GM23338 (cell line): ENCODE data around the gene ABI1. TPM values are rescaled to one million over a fixed set of nuclear protein-coding genes. Genes with fewer than 3 reads are reported as not detected.

Source experiments
- ATAC-seq: fragments of 200-7000 bp; cut with Tn5 transposase; 3 replicates; pipeline ENCODE4 v1.9.1; 2020
- DNase-seq: peaks from one replicate; pipeline ENCODE4 v3.0.0-alpha.2; 2015; ENCODE audit warnings: low spot score
- H2AFZ ChIP-seq: fragments of 200-600 bp; sonication (generic); 2 replicates; pipeline ENCODE4 v1.8.0; 2016; ENCODE audit warnings: antibody characterized with exemption, mild to moderate bottlenecking, moderate library complexity
- H3F3A ChIP-seq: fragments of 200-600 bp; sonication (generic); replicated peaks from 2 replicates; pipeline ENCODE4 v1.8.0; 2017; ENCODE audit warnings: antibody characterized with exemption, mixed run types, low read depth
- H3K27ac ChIP-seq: fragments of 200-600 bp; sonication (generic); 2 replicates; pipeline ENCODE4 v1.6.1; 2016; ENCODE audit warnings: low read depth
- H3K27me3 ChIP-seq: fragments of 200-600 bp; sonication (generic); 2 replicates; pipeline ENCODE4 v1.8.0; 2016; ENCODE audit warnings: mild to moderate bottlenecking, mixed run types, moderate library complexity; ENCODE audit not compliant: insufficient read depth
- H3K36me3 ChIP-seq: fragments of 200-600 bp; sonication (generic); 2 replicates; pipeline ENCODE4 v1.8.0; 2016; ENCODE audit warnings: mild to moderate bottlenecking; ENCODE audit not compliant: insufficient read depth
- H3K4me1 ChIP-seq: fragments of 200-600 bp; sonication (generic); 2 replicates; pipeline ENCODE4 v1.8.0; 2016; ENCODE audit warnings: mild to moderate bottlenecking, moderate library complexity; ENCODE audit not compliant: insufficient read depth
- H3K4me2 ChIP-seq: fragments of 200-600 bp; sonication (generic); 2 replicates; pipeline ENCODE4 v1.7.1; 2017; ENCODE audit warnings: mixed run types
- H3K4me3 ChIP-seq: fragments of 200-600 bp; sonication (generic); 2 replicates; pipeline ENCODE4 v1.6.1; 2016; ENCODE audit warnings: mixed run types
- H3K79me2 ChIP-seq: fragments of 200-600 bp; sonication (generic); replicated peaks from 2 replicates; pipeline ENCODE4 v1.8.0; 2017; ENCODE audit warnings: mild to moderate bottlenecking; ENCODE audit not compliant: insufficient read depth
- H3K9me2 ChIP-seq: fragments of 200-600 bp; sonication (generic); 2 replicates; pipeline ENCODE4 v1.8.0; 2017; ENCODE audit not compliant: insufficient read depth
- H4K20me1 ChIP-seq: fragments of 200-600 bp; sonication (generic); replicated peaks from 2 replicates; pipeline ENCODE4 v1.8.0; 2017; ENCODE audit warnings: mild to moderate bottlenecking; ENCODE audit not compliant: insufficient read depth
- H3K27ac Mint-ChIP-seq: 2 replicates; pipeline ENCODE4 v1.8.0; 2020; ENCODE audit warnings: inconsistent platforms, mild to moderate bottlenecking, moderate library complexity, mixed read lengths
- H3K27me3 Mint-ChIP-seq: 3 replicates; pipeline ENCODE4 v1.8.0; 2022; ENCODE audit warnings: low read depth, mild to moderate bottlenecking, moderate library complexity, mixed read lengths, inconsistent platforms; ENCODE audit not compliant: insufficient read depth, poor library complexity
- H3K36me3 Mint-ChIP-seq: 3 replicates; pipeline ENCODE4 v1.8.0; 2021; ENCODE audit warnings: low read depth, mild to moderate bottlenecking, inconsistent platforms, moderate library complexity, mixed read lengths
- H3K4me1 Mint-ChIP-seq: 3 replicates; pipeline ENCODE4 v1.8.0; 2020; ENCODE audit warnings: mild to moderate bottlenecking, inconsistent platforms, mixed read lengths
- H3K4me3 Mint-ChIP-seq: 3 replicates; pipeline ENCODE4 v1.8.0; 2021; ENCODE audit warnings: moderate library complexity, mild to moderate bottlenecking, inconsistent platforms, mixed read lengths
- H3K9me3 Mint-ChIP-seq: 3 replicates; pipeline ENCODE4 v1.8.0; 2020; ENCODE audit warnings: moderate library complexity, mild to moderate bottlenecking, inconsistent platforms, mixed read lengths
- CREB1 ChIP-seq: fragments of 250-450 bp; sonication (Bioruptor Pico); IDR thresholded peaks from 2 replicates; pipeline ENCODE4 v1.5.0; 2020; ENCODE audit warnings: low read depth, mild to moderate bottlenecking, moderate library complexity
- EZH2 ChIP-seq: fragments of 200-600 bp; sonication (generic); IDR thresholded peaks from one replicate; pipeline ENCODE4 v1.8.0; 2017; ENCODE audit warnings: antibody characterized with exemption, mild to moderate bottlenecking, low read depth; ENCODE audit not compliant: unreplicated experiment
- EZH2phosphoT487 ChIP-seq: fragments of 200-600 bp; sonication (generic); IDR thresholded peaks from one replicate; pipeline ENCODE4 v1.8.1; 2018; ENCODE audit warnings: antibody characterized with exemption; ENCODE audit not compliant: unreplicated experiment
- JUNB ChIP-seq: IDR thresholded peaks from one replicate; pipeline ENCODE4 v1.6.1; 2016; ENCODE audit warnings: antibody characterized with exemption; ENCODE audit not compliant: unreplicated experiment
- NANOG ChIP-seq: IDR thresholded peaks from 2 replicates; pipeline ENCODE4 v1.6.1; 2016; ENCODE audit warnings: antibody characterized with exemption, borderline replicate concordance
- POLR2AphosphoS5 ChIP-seq: IDR thresholded peaks from 2 replicates; pipeline ENCODE4 v1.6.1; 2016; ENCODE audit warnings: antibody characterized with exemption, low read depth
- STAT1 ChIP-seq: IDR thresholded peaks from one replicate; pipeline ENCODE4 v1.6.1; 2016; ENCODE audit warnings: antibody characterized with exemption; ENCODE audit not compliant: unreplicated experiment
- ZNF114 ChIP-seq: fragments of 250-450 bp; sonication (Bioruptor Pico); IDR thresholded peaks from 2 replicates; pipeline ENCODE4 v1.5.0; 2020; ENCODE audit warnings: mild to moderate bottlenecking, moderate library complexity
- ZNF331 ChIP-seq: fragments of 250-450 bp; sonication (Bioruptor Pico); IDR thresholded peaks from 2 replicates; pipeline ENCODE4 v1.5.0; 2020; ENCODE audit warnings: low read depth, mild to moderate bottlenecking, moderate library complexity
- polyA plus RNA-seq: library from polyadenylated mRNA; unstranded; fragments of >200 nt; fragmentation: Nextera tagmentation; extraction: Ambion mirVana; gene quantifications from 2 replicates; pipeline ENCODE4 v1.2.1, GENCODE V29; 2016
- total RNA-seq: library from RNA; depleted of rRNA; stranded (reverse); fragments of >200 nt; shearing (Covaris generic); gene quantifications from 2 replicates; pipeline ENCODE4 v1.2.3, GENCODE V29; 2014
- TF ChIP-seq, protein P1 (sequence below), 2 experiments: fragments of 200-600 bp in 1 of 2; sonication (generic) in 1 of 2; conservative IDR thresholded peaks; 2 replicates each; pipeline versions ENCODE4 v1.5.1 to v1.6.1; 2016 to 2017; ENCODE audit warnings: antibody characterized with exemption in 2 of 2, low read depth in 2 of 2, mild to moderate bottlenecking in 2 of 2, moderate library complexity in 1 of 2
- TF ChIP-seq, protein P2 (sequence below): IDR thresholded peaks from one replicate; pipeline ENCODE4 v1.6.1; 2018; ENCODE audit warnings: antibody characterized with exemption; ENCODE audit not compliant: unreplicated experiment
- TF ChIP-seq, protein P3 (sequence below): IDR thresholded peaks from 2 replicates; pipeline ENCODE4 v1.6.1; 2016; ENCODE audit warnings: antibody characterized with exemption
- TF ChIP-seq, protein P4 (sequence below): fragments of 250-450 bp; sonication (Bioruptor Pico); IDR thresholded peaks from 2 replicates; pipeline ENCODE4 v1.5.0; 2020; ENCODE audit warnings: mild to moderate bottlenecking, moderate library complexity

The ABI1 gene
- total and polyA plus RNA-seq, 2 experiments from 2014 or later, result 22.3 to 30.7 TPM

DNA sequence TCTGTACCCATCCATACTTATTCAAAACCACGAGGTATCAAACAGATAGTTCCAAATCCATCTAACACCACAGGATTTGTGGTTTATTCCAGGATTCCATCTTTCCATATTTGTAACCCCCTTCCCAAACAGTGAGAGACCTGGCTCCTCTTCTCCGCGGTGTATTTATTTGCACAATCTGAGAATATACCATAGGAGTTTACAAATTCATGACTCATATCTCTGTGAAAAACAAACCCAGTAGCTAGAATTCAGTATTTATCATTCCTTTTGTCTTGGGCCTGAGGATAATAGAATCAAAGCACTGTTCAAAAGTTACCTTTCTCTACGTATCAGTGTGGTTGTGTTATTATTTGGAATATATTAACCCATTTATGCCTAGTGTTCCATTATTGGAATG is 131.4 kb downstream of the ABI1 start:
- Mint-ChIP-seq H3K4me3 (no peak overlapping the region), H3K27ac (no peak overlapping the region), H3K36me3 (peaks cover 69% of the 10 kb centered on the region), H3K9me3 (no peaks in the 10 kb centered on the region), H3K4me1 (peaks cover 10% of the 10 kb centered on the region; the same call in 2 of the 3 replicates), H3K27me3 (peaks cover 4% of the 10 kb centered on the region)
- Histone ChIP-seq H3K79me2 (no peaks in the 10 kb centered on the region), H3K4me3 (no peak overlapping the region), H3F3A (no peaks in the 10 kb centered on the region), H4K20me1 (peaks cover 7% of the 10 kb centered on the region; the same call in 1 of the 2 replicates), H3K4me1 (no peaks in the 10 kb centered on the region), H3K4me2 (no peak overlapping the region), H3K36me3 (0 out of 2 replicates have a peak, but pooled peaks cover 18% of the 10 kb centered on the region), H3K9me2 (no peaks in the 10 kb centered on the region), H3K27me3 (no peaks in the 10 kb centered on the region), H2AFZ (no peak overlapping the region), H3K27ac (no peak overlapping the region)
- no peak for DNase-seq
- no peak for ATAC-seq
- no peak for TF ChIP-seq NANOG
- TF ChIP-seq, protein P1, sequence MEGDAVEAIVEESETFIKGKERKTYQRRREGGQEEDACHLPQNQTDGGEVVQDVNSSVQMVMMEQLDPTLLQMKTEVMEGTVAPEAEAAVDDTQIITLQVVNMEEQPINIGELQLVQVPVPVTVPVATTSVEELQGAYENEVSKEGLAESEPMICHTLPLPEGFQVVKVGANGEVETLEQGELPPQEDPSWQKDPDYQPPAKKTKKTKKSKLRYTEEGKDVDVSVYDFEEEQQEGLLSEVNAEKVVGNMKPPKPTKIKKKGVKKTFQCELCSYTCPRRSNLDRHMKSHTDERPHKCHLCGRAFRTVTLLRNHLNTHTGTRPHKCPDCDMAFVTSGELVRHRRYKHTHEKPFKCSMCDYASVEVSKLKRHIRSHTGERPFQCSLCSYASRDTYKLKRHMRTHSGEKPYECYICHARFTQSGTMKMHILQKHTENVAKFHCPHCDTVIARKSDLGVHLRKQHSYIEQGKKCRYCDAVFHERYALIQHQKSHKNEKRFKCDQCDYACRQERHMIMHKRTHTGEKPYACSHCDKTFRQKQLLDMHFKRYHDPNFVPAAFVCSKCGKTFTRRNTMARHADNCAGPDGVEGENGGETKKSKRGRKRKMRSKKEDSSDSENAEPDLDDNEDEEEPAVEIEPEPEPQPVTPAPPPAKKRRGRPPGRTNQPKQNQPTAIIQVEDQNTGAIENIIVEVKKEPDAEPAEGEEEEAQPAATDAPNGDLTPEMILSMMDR (conservative IDR thresholded peaks at IDR 0.05; ENCODE audit: low read depth in 2 of 2), result no peak
- TF ChIP-seq, protein P2, sequence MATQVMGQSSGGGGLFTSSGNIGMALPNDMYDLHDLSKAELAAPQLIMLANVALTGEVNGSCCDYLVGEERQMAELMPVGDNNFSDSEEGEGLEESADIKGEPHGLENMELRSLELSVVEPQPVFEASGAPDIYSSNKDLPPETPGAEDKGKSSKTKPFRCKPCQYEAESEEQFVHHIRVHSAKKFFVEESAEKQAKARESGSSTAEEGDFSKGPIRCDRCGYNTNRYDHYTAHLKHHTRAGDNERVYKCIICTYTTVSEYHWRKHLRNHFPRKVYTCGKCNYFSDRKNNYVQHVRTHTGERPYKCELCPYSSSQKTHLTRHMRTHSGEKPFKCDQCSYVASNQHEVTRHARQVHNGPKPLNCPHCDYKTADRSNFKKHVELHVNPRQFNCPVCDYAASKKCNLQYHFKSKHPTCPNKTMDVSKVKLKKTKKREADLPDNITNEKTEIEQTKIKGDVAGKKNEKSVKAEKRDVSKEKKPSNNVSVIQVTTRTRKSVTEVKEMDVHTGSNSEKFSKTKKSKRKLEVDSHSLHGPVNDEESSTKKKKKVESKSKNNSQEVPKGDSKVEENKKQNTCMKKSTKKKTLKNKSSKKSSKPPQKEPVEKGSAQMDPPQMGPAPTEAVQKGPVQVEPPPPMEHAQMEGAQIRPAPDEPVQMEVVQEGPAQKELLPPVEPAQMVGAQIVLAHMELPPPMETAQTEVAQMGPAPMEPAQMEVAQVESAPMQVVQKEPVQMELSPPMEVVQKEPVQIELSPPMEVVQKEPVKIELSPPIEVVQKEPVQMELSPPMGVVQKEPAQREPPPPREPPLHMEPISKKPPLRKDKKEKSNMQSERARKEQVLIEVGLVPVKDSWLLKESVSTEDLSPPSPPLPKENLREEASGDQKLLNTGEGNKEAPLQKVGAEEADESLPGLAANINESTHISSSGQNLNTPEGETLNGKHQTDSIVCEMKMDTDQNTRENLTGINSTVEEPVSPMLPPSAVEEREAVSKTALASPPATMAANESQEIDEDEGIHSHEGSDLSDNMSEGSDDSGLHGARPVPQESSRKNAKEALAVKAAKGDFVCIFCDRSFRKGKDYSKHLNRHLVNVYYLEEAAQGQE, result no peak
- TF ChIP-seq, protein P3, sequence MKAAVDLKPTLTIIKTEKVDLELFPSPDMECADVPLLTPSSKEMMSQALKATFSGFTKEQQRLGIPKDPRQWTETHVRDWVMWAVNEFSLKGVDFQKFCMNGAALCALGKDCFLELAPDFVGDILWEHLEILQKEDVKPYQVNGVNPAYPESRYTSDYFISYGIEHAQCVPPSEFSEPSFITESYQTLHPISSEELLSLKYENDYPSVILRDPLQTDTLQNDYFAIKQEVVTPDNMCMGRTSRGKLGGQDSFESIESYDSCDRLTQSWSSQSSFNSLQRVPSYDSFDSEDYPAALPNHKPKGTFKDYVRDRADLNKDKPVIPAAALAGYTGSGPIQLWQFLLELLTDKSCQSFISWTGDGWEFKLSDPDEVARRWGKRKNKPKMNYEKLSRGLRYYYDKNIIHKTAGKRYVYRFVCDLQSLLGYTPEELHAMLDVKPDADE, result no peak
- no peak for TF ChIP-seq ZNF114 (CRISPR knock-in tag)
- TF ChIP-seq, protein P4, sequence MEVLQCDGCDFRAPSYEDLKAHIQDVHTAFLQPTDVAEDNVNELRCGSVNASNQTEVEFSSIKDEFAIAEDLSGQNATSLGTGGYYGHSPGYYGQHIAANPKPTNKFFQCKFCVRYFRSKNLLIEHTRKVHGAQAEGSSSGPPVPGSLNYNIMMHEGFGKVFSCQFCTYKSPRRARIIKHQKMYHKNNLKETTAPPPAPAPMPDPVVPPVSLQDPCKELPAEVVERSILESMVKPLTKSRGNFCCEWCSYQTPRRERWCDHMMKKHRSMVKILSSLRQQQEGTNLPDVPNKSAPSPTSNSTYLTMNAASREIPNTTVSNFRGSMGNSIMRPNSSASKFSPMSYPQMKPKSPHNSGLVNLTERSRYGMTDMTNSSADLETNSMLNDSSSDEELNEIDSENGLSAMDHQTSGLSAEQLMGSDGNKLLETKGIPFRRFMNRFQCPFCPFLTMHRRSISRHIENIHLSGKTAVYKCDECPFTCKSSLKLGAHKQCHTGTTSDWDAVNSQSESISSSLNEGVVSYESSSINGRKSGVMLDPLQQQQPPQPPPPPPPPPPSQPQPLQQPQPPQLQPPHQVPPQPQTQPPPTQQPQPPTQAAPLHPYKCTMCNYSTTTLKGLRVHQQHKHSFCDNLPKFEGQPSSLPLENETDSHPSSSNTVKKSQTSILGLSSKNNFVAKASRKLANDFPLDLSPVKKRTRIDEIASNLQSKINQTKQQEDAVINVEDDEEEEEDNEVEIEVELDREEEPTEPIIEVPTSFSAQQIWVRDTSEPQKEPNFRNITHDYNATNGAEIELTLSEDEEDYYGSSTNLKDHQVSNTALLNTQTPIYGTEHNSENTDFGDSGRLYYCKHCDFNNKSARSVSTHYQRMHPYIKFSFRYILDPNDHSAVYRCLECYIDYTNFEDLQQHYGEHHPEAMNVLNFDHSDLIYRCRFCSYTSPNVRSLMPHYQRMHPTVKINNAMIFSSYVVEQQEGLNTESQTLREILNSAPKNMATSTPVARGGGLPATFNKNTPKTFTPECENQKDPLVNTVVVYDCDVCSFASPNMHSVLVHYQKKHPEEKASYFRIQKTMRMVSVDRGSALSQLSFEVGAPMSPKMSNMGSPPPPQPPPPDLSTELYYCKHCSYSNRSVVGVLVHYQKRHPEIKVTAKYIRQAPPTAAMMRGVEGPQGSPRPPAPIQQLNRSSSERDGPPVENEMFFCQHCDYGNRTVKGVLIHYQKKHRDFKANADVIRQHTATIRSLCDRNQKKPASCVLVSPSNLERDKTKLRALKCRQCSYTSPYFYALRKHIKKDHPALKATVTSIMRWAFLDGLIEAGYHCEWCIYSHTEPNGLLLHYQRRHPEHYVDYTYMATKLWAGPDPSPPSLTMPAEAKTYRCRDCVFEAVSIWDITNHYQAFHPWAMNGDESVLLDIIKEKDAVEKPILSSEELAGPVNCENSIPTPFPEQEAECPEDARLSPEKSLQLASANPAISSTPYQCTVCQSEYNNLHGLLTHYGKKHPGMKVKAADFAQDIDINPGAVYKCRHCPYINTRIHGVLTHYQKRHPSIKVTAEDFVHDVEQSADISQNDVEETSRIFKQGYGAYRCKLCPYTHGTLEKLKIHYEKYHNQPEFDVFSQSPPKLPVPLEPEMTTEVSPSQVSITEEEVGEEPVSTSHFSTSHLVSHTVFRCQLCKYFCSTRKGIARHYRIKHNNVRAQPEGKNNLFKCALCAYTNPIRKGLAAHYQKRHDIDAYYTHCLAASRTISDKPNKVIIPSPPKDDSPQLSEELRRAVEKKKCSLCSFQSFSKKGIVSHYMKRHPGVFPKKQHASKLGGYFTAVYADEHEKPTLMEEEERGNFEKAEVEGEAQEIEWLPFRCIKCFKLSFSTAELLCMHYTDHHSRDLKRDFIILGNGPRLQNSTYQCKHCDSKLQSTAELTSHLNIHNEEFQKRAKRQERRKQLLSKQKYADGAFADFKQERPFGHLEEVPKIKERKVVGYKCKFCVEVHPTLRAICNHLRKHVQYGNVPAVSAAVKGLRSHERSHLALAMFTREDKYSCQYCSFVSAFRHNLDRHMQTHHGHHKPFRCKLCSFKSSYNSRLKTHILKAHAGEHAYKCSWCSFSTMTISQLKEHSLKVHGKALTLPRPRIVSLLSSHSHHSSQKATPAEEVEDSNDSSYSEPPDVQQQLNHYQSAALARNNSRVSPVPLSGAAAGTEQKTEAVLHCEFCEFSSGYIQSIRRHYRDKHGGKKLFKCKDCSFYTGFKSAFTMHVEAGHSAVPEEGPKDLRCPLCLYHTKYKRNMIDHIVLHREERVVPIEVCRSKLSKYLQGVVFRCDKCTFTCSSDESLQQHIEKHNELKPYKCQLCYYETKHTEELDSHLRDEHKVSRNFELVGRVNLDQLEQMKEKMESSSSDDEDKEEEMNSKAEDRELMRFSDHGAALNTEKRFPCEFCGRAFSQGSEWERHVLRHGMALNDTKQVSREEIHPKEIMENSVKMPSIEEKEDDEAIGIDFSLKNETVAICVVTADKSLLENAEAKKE (CRISPR knock-in tag), result no peak
- TF ChIP-seq EZH2phosphoT487, result no peak
- no peak for TF ChIP-seq STAT1
- TF ChIP-seq EZH2, result no peak
- TF ChIP-seq CREB1 (CRISPR knock-in tag), result no peak
- no peak for TF ChIP-seq JUNB
- TF ChIP-seq POLR2AphosphoS5, result no peak
- TF ChIP-seq ZNF331, result no peak
